Peyer's patch (tissue), 4 donors: ENCODE data around the gene BTLA.

Experiments used
- POLR2A ChIP-seq, 2 donors: fragments of 450-650 bp; IDR thresholded peaks; one replicate each; pipeline ENCODE4 v1.5.1; 2017; ENCODE audit warnings: antibody characterized with exemption in 2 of 2, mild to moderate bottlenecking in 2 of 2, moderate library complexity in 2 of 2
- TF ChIP-seq, protein P1 (sequence below), 6 experiments: fragments of 450-650 bp in 4 of 6; fragments of 200-600 bp in 2 of 6; sonication (generic) in 1 of 6; IDR thresholded peaks; one replicate each; pipeline ENCODE4 v1.5.1; 2017 to 2019; ENCODE audit warnings: antibody characterized with exemption in 6 of 6, mild to moderate bottlenecking in 3 of 6, moderate library complexity in 1 of 6

DNA sequence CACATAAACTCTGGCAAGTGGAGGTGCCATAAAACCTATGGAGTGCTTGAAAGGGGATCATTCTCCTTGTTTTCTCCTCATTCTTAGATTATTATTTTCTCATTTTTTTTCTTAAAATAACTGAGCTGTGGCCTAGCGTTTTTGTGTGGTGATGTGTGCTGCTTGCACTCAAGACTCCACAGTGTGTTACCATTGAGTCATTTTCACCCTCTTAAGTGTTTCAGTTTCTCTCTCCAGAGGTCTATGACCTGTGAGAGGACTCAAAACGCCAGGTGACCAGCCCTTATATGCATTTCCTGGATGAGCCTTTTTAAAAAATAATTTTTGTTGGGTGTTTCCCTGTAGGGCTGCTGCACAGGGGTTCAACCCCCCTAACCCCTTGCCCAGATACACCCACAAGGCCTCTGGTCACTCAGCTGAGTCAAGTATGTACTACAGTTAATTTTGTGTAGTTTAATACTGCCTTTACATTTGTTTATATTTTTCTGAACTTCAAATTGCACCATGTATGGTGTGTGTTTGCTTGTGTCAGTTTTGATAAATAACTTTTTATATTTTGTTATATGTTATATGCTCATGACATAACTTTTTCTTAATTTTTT, 15.4 kb upstream of the BTLA start:
- TF ChIP-seq, protein P1, sequence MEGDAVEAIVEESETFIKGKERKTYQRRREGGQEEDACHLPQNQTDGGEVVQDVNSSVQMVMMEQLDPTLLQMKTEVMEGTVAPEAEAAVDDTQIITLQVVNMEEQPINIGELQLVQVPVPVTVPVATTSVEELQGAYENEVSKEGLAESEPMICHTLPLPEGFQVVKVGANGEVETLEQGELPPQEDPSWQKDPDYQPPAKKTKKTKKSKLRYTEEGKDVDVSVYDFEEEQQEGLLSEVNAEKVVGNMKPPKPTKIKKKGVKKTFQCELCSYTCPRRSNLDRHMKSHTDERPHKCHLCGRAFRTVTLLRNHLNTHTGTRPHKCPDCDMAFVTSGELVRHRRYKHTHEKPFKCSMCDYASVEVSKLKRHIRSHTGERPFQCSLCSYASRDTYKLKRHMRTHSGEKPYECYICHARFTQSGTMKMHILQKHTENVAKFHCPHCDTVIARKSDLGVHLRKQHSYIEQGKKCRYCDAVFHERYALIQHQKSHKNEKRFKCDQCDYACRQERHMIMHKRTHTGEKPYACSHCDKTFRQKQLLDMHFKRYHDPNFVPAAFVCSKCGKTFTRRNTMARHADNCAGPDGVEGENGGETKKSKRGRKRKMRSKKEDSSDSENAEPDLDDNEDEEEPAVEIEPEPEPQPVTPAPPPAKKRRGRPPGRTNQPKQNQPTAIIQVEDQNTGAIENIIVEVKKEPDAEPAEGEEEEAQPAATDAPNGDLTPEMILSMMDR (IDR thresholded peaks at IDR 0.05), result no peak
- TF ChIP-seq POLR2A (IDR thresholded peaks at IDR 0.05), result no peak
